ENCODE measurements around the gene TTC19. TPM values are rescaled to one million over a fixed set of nuclear protein-coding genes. Genes with fewer than 3 reads are reported as not detected.

TTC19 gene
- total and polyA plus RNA-seq, 2 donors (not counting 3 experiments of a cell fraction or from before 2014, with no cell fraction given) = 7.8 to 32.8 TPM

- no peak overlapping the region for H3K4me2 ChIP-seq (ENCODE audit: insufficient read depth, low read length)
- no peak overlapping the region for H2AFZ ChIP-seq (ENCODE audit: low read depth, low read length)
- H3K9ac ChIP-seq (replicated peaks; ENCODE audit: extremely low read depth, insufficient read depth, low read length) = no peak overlapping the region
- intact Hi-C loops (cut with micrococcal nuclease) (no loop called here), dilution Hi-C loops (cut with MboI; ENCODE audit: extremely low pct_ligation_motif_present, low sequenced_read_pairs) (no loop called here)
- BruUV-seq (replicated peaks) = no TSS peak
- no peaks in the 10 kb centered on the region for H3K9me1 ChIP-seq (replicated peaks; ENCODE audit: control insufficient read depth, extremely low read depth, insufficient read depth, low read length)
- H3K27ac ChIP-seq (ENCODE audit: insufficient read depth, low read depth, low read length) = no peak overlapping the region
- ChIA-PET POLR2A (interaction anchor here (0.7 kb wide), 1 partner anchor 20 kb away, joined by 6 read pairs; no protein-coding TSS in a partner anchor), CTCF (no interaction called here)
- no peak for TF ChIP-seq POLR2AphosphoS5 (IDR thresholded peaks at IDR 0.05; ENCODE audit: insufficient read depth, low read depth, low read length)
- no peak for TF ChIP-seq CTCF (IDR thresholded peaks at IDR 0.05; ENCODE audit: extremely low read depth in 1 of 2, insufficient read depth in 1 of 2, low read depth in 1 of 2, low read length in 2 of 2)
- TF ChIP-seq EZH2 (IDR thresholded peaks at IDR 0.05; ENCODE audit: borderline replicate concordance, low read depth, low read length, severe bottlenecking) = no peak
- no peak for TF ChIP-seq FOS (IDR thresholded peaks at IDR 0.05; ENCODE audit: borderline replicate concordance, insufficient read depth, low read length)
- TF ChIP-seq MYC (IDR thresholded peaks at IDR 0.05; ENCODE audit: low read depth, low read length) = no peak
- TF ChIP-seq POLR2A (IDR thresholded peaks at IDR 0.05; ENCODE audit: low read depth, low read length) = no peak
- TF ChIP-seq JUN (IDR thresholded peaks at IDR 0.05; ENCODE audit: borderline replicate concordance, insufficient read depth, insufficient read length, low read depth) = no peak
- TF ChIP-seq GATA2 (IDR thresholded peaks at IDR 0.05; ENCODE audit: insufficient read depth, insufficient read length, low read depth, low read length) = no peak
- no peak for TF ChIP-seq MAX (IDR thresholded peaks at IDR 0.05; ENCODE audit: insufficient read depth, insufficient read length)
- peaks cover 38% of the 10 kb centered on the region for H3K79me2 ChIP-seq (ENCODE audit: control insufficient read depth, insufficient read depth, low read length)
- H3K36me3 ChIP-seq (ENCODE audit: control insufficient read depth in 2 of 2, extremely low read depth in 1 of 2, insufficient read depth in 2 of 2, low read length in 2 of 2) = peaks cover 3 to 6% of the 10 kb centered on the region in 2 experiments
- no peaks in the 10 kb centered on the region for H3K27me3 ChIP-seq (ENCODE audit: control insufficient read depth in 2 of 2, insufficient read depth in 2 of 2, low read length in 2 of 2)
- H3K4me3 ChIP-seq (replicated peaks in 1 of 3; ENCODE audit: insufficient read depth in 1 of 3, low read depth in 1 of 3, low read length in 3 of 3) = no peak overlapping the region
- no peak for FAIRE-seq
- peaks cover 8% of the 10 kb centered on the region for H3K4me1 ChIP-seq (ENCODE audit: control insufficient read depth, extremely low read depth, insufficient read depth, low read length)
- no peak for DNase-seq (ENCODE audit: low read depth, low spot score)
- H3K9me3 ChIP-seq (replicated peaks; ENCODE audit: control insufficient read depth, insufficient read depth, low read length) = no peaks in the 10 kb centered on the region
- H4K20me1 ChIP-seq (replicated peaks; ENCODE audit: control insufficient read depth, extremely low read depth, insufficient read depth, low read length) = no peaks in the 10 kb centered on the region
Measured at GRCh38 chr17:15971882-15972281, 27.7 kb upstream of the TTC19 start.

Measured in endothelial cell of umbilical vein (primary cell).